SK-N-SH treated with all-trans-retinoic acid at 6 μM for 48 hours (cell line): ENCODE data around the gene ROBO1.
A peak's percentile ranks its signal among the peaks of the same experiment; 100 is the strongest.

Source experiments
- ATAC-seq: fragments of 200-7000 bp; cut with Tn5 transposase; 3 replicates; pipeline ENCODE4 v1.9.1; 2020; ENCODE audit warnings: mild to moderate bottlenecking, moderate library complexity
- ARNTL ChIP-seq: fragments of 450-650 bp; formaldehyde crosslinking; IDR thresholded peaks from 2 replicates; pipeline ENCODE4 v1.5.0; 2020; ENCODE audit warnings: low read depth, mild to moderate bottlenecking, moderate library complexity, borderline replicate concordance
- BACH2 ChIP-seq: fragments of 250-450 bp; sonication (Bioruptor Pico); IDR thresholded peaks from 2 replicates; pipeline ENCODE4 v1.9.0; 2021; ENCODE audit warnings: mild to moderate bottlenecking, borderline replicate concordance
- CSDC2 ChIP-seq: fragments of 250-450 bp; sonication (Bioruptor Pico); IDR thresholded peaks from 2 replicates; pipeline ENCODE4 v1.5.0; 2020; ENCODE audit warnings: mild to moderate bottlenecking, moderate library complexity
- ESRRG ChIP-seq: fragments of 250-450 bp; sonication (Bioruptor Pico); IDR thresholded peaks from 2 replicates; pipeline ENCODE4 v1.6.1; 2021; ENCODE audit warnings: mild to moderate bottlenecking
- GLIS3 ChIP-seq: fragments of 250-450 bp; sonication (Bioruptor Pico); IDR thresholded peaks from 2 replicates; pipeline ENCODE4 v1.5.0; 2020; ENCODE audit warnings: mild to moderate bottlenecking, moderate library complexity
- ISL1 ChIP-seq: fragments of 250-450 bp; sonication (Bioruptor Pico); IDR thresholded peaks from 2 replicates; pipeline ENCODE4 v2.1.2; 2022; ENCODE audit warnings: mild to moderate bottlenecking, moderate library complexity
- OSR1 ChIP-seq: fragments of 250-450 bp; sonication (Bioruptor Pico); IDR thresholded peaks from 2 replicates; pipeline ENCODE4 v1.8.0; 2022; ENCODE audit warnings: moderate library complexity, mild to moderate bottlenecking, inconsistent platforms
- PPARA ChIP-seq: fragments of 250-450 bp; sonication (Bioruptor Pico); IDR thresholded peaks from 2 replicates; pipeline ENCODE4 v1.5.0; 2020; ENCODE audit warnings: mild to moderate bottlenecking, borderline replicate concordance
- RARB ChIP-seq: fragments of 250-450 bp; sonication (Bioruptor Pico); IDR thresholded peaks from 2 replicates; pipeline ENCODE4 v1.8.0; 2021; ENCODE audit warnings: mild to moderate bottlenecking, moderate library complexity
- SNAI2 ChIP-seq: fragments of 250-450 bp; sonication (Bioruptor Pico); IDR thresholded peaks from 2 replicates; pipeline ENCODE4 v1.5.0; 2020; ENCODE audit warnings: mild to moderate bottlenecking, moderate library complexity
- ZC3H10 ChIP-seq: fragments of 250-450 bp; sonication (Bioruptor Pico); IDR thresholded peaks from 2 replicates; pipeline ENCODE4 v1.5.1; 2021; ENCODE audit warnings: mild to moderate bottlenecking, moderate library complexity
- ZNF565 ChIP-seq: fragments of 450-650 bp; formaldehyde crosslinking; conservative IDR thresholded peaks from 2 replicates; pipeline ENCODE4 v1.5.0; 2020; ENCODE audit warnings: low read depth, mild to moderate bottlenecking, moderate library complexity
- ZNF8 ChIP-seq: fragments of 450-650 bp; formaldehyde crosslinking; IDR thresholded peaks from 2 replicates; pipeline ENCODE4 v1.5.0; 2020; ENCODE audit warnings: mild to moderate bottlenecking, moderate library complexity
- TF ChIP-seq, protein P1 (sequence below): fragments of 250-450 bp; sonication (Bioruptor Pico); IDR thresholded peaks from 2 replicates; pipeline ENCODE4 v1.5.0; 2020; ENCODE audit warnings: mild to moderate bottlenecking, moderate library complexity
- TF ChIP-seq, protein P2 (sequence below): fragments of 250-450 bp; sonication (Bioruptor Pico); IDR thresholded peaks from 2 replicates; pipeline ENCODE4 v1.8.0; 2020; ENCODE audit warnings: mild to moderate bottlenecking, moderate library complexity, borderline replicate concordance
- TF ChIP-seq, protein P3 (sequence below): fragments of 250-450 bp; sonication (Bioruptor Pico); IDR thresholded peaks from 2 replicates; pipeline ENCODE4 v1.5.1; 2020; ENCODE audit warnings: low read depth, mild to moderate bottlenecking, moderate library complexity
- TF ChIP-seq, protein P4 (sequence below): fragments of 250-450 bp; sonication (Bioruptor Pico); IDR thresholded peaks from 2 replicates; pipeline ENCODE4 v1.5.1; 2021; ENCODE audit warnings: mild to moderate bottlenecking, moderate library complexity

ROBO1 gene

DNA sequence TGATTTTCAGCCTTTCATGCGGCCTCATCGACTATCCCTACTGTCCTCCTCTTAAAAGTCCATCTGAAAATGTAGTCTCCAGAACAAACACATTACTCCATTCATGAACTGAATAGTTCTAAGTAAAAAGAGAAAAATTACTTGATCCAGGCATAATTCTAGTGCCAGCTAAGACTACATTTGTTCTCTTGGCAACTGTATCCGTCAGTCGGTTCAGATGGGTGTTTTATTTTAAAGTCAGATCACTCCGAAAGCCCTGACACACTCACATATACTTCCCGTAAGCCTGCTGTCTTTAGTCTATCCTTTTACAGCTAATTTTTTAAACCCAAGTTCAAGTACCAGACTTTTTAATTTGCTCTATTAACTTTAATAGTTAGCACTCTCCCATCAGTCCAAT is 1102.7 kb downstream of the ROBO1 start (continued):
- TF ChIP-seq ZNF565 (CRISPR knock-in tag) (no peak), ARNTL (CRISPR knock-in tag) (no peak)

DNA sequence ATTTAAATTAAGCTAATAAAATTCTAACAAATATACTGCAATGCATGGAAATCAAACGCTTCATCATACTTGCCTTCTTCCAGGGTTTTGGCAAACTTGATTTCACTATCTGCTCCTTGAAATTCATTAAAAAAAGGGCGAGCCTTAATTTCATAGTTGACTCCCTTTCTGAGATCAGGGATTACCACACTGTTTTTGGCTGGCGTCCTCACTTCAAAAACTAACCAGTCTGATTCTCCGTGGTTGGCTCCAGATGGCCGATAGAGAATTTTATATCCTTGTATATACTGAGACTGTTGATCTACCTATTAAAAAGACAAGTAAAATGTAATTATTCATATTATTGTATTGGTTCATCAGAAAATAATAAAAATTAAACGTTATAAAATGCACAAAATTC is 1106.8 kb downstream of the ROBO1 start:
- ATAC-seq = no peak
- TF ChIP-seq ZNF565 (CRISPR knock-in tag) (no peak), ARNTL (CRISPR knock-in tag) (no peak), ZNF8 (CRISPR knock-in tag) (no peak)
- TF ChIP-seq, protein P1, sequence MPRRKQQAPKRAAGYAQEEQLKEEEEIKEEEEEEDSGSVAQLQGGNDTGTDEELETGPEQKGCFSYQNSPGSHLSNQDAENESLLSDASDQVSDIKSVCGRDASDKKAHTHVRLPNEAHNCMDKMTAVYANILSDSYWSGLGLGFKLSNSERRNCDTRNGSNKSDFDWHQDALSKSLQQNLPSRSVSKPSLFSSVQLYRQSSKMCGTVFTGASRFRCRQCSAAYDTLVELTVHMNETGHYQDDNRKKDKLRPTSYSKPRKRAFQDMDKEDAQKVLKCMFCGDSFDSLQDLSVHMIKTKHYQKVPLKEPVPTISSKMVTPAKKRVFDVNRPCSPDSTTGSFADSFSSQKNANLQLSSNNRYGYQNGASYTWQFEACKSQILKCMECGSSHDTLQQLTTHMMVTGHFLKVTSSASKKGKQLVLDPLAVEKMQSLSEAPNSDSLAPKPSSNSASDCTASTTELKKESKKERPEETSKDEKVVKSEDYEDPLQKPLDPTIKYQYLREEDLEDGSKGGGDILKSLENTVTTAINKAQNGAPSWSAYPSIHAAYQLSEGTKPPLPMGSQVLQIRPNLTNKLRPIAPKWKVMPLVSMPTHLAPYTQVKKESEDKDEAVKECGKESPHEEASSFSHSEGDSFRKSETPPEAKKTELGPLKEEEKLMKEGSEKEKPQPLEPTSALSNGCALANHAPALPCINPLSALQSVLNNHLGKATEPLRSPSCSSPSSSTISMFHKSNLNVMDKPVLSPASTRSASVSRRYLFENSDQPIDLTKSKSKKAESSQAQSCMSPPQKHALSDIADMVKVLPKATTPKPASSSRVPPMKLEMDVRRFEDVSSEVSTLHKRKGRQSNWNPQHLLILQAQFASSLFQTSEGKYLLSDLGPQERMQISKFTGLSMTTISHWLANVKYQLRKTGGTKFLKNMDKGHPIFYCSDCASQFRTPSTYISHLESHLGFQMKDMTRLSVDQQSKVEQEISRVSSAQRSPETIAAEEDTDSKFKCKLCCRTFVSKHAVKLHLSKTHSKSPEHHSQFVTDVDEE (CRISPR knock-in tag) = no peak

DNA sequence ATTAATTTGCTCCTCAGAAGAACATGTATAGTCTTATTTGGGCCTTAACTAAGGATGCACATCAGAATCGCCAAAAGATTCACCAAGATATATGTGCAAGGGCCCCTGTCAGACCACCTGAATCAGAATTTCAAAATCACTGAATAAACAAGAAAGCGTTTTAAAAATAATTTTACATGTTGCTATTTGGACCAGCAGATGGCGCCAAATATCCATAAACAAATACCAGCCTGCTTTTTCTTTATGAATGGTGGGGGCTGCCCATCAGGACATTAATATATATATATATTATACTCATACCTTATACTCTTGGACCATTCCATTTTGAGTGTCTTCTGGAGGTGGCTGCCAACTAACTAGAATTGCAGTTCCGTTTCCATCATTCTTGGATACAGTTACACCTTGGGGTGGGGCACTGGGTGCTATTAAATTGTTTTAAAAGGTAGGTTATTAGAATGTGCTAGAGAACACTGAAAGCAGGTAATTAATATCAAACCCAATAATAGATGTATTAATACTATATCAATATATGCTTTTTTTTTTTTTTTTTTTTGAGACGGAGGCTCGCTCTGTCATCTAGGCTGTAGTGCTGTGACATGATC is 1108.3 kb downstream of the ROBO1 start:
- TF ChIP-seq ZNF8 (CRISPR knock-in tag) = no peak
- TF ChIP-seq, protein P2, sequence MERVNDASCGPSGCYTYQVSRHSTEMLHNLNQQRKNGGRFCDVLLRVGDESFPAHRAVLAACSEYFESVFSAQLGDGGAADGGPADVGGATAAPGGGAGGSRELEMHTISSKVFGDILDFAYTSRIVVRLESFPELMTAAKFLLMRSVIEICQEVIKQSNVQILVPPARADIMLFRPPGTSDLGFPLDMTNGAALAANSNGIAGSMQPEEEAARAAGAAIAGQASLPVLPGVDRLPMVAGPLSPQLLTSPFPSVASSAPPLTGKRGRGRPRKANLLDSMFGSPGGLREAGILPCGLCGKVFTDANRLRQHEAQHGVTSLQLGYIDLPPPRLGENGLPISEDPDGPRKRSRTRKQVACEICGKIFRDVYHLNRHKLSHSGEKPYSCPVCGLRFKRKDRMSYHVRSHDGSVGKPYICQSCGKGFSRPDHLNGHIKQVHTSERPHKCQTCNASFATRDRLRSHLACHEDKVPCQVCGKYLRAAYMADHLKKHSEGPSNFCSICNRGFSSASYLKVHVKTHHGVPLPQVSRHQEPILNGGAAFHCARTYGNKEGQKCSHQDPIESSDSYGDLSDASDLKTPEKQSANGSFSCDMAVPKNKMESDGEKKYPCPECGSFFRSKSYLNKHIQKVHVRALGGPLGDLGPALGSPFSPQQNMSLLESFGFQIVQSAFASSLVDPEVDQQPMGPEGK (CRISPR knock-in tag) = 0 out of 2 replicates have a peak, but pooled peaks have one; percentile 29
- ATAC-seq = no peak

DNA sequence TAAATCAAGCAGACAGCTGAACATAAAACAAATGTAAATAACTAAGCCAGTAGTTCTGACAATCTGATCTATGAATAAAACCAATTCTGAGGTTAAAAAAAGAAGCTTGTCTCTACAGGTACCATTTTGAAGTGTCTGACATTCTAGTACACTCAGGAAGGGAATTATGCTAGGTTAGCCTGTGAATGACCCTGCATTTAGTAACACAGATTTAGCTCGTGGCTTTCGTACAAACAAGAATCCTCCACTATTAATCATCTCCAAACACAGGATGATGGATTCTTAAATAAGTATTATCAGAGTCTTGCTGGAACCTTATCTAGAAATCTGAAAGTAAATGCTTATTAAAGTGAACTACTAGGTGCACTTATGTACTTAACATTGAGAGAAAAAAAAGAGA is 1120.1 kb downstream of the ROBO1 start:
- peak; percentile 21; the same call in 2 of the 3 replicates for ATAC-seq
- TF ChIP-seq PPARA (CRISPR knock-in tag) (no peak), ISL1 (peak; percentile 82)

DNA sequence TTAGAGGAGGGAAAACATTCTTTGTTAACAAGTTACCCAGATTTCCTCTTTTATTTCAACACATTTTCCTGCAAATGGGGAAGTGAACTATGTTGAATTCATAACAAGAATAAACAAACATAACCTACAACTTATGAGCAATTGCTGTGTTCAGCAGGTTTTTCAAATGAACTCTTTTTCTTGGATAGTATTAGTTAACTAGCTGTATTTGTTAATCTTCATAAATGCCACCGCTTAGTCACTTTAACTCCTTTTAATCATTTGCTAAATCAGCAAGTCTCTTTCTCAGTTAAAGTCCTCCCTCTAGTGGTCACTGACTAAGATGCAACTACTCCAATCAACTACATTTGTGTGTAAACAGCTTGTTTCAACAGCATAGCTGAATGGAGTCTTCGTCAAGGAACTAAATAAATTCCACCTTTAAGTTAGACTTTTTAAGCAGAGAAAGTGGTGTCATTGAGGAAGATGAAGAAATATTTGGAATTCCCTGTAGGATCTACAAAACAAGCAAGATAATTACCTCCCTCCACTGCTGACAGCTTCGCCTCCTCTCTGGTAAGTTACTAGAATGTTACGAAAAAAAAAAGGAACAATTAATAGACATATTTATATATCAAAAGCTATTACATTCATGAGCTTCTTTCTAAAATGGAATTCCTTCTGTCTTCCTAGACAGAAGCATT is 1122.0 kb downstream of the ROBO1 start:
- ATAC-seq = peak; percentile 73
- TF ChIP-seq ZC3H10 (CRISPR knock-in tag) = no peak
- TF ChIP-seq BACH2 (CRISPR knock-in tag) = no peak
- no peak for TF ChIP-seq ARNTL (CRISPR knock-in tag)
- TF ChIP-seq OSR1 = no peak
- no peak for TF ChIP-seq ZNF565 (CRISPR knock-in tag)
- TF ChIP-seq, protein P3, sequence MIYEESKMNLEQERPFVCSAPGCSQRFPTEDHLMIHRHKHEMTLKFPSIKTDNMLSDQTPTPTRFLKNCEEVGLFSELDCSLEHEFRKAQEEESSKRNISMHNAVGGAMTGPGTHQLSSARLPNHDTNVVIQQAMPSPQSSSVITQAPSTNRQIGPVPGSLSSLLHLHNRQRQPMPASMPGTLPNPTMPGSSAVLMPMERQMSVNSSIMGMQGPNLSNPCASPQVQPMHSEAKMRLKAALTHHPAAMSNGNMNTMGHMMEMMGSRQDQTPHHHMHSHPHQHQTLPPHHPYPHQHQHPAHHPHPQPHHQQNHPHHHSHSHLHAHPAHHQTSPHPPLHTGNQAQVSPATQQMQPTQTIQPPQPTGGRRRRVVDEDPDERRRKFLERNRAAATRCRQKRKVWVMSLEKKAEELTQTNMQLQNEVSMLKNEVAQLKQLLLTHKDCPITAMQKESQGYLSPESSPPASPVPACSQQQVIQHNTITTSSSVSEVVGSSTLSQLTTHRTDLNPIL (CRISPR knock-in tag) = no peak
- TF ChIP-seq, protein P1 (CRISPR knock-in tag) = no peak

DNA sequence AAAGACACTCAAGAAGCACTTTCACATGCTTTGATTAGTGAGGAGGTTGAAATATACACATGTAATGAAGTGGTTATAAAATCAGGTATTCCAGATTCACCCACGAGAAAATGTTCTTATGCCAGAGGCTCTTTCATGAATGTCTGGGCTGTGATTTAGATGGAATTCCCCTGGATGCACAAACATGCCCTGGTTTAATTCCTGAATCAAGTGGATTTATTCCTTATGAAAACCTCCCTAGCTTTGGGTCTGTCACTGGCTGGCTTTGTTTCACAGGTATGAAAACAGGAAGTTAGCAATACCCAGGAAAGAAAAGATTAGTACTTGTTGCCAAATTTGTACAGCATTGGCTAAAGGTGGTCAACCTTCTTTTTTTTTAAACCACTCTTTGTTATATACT is 1123.0 kb downstream of the ROBO1 start:
- ATAC-seq = no peak
- no peak for TF ChIP-seq ARNTL (CRISPR knock-in tag)
- no peak for TF ChIP-seq CSDC2 (CRISPR knock-in tag)
- TF ChIP-seq SNAI2 = no peak
- TF ChIP-seq GLIS3 = no peak
- no peak for TF ChIP-seq ESRRG (CRISPR knock-in tag)
- TF ChIP-seq BACH2 (CRISPR knock-in tag) = no peak
- TF ChIP-seq, protein P4, sequence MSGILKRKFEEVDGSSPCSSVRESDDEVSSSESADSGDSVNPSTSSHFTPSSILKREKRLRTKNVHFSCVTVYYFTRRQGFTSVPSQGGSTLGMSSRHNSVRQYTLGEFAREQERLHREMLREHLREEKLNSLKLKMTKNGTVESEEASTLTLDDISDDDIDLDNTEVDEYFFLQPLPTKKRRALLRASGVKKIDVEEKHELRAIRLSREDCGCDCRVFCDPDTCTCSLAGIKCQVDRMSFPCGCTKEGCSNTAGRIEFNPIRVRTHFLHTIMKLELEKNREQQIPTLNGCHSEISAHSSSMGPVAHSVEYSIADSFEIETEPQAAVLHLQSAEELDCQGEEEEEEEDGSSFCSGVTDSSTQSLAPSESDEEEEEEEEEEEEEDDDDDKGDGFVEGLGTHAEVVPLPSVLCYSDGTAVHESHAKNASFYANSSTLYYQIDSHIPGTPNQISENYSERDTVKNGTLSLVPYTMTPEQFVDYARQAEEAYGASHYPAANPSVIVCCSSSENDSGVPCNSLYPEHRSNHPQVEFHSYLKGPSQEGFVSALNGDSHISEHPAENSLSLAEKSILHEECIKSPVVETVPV (CRISPR knock-in tag) = no peak
- TF ChIP-seq, protein P3 (CRISPR knock-in tag) = no peak
- no peak for TF ChIP-seq RARB
- no peak for TF ChIP-seq ISL1
- no peak for TF ChIP-seq PPARA (CRISPR knock-in tag)
